GM12878 (cell line): ENCODE measurements around the gene ASAH2. TPM values are rescaled to one million over a fixed set of nuclear protein-coding genes. Genes with fewer than 3 reads are reported as not detected.
A peak's percentile ranks its signal among the peaks of the same experiment; 100 is the strongest.

Source experiments
- ATAC-seq: fragments of 200-7000 bp; cut with Tn5 transposase; 3 replicates; pipeline ENCODE4 v1.9.1; 2020; ENCODE audit warnings: mild to moderate bottlenecking, moderate library complexity
- BruUV-seq: library from RNA; stranded (reverse); fragments of 400-500 nt; replicated peaks from 2 replicates; lab custom pipeline; 2021; lab: Mats Ljungman, UMichigan
- CTCF ChIA-PET: fragments of 300-600 bp; sonication (Branson Sonifier 250); formaldehyde crosslinking; extraction: SDS; loops from one replicate; lab custom pipeline; 2021; ENCODE audit warnings: inconsistent platforms; lab: Yijun Ruan, JAX
- POLR2A ChIA-PET: fragments of 350-600 bp; formaldehyde crosslinking; extraction: SDS; loops from one replicate; lab custom pipeline; 2021; ENCODE audit warnings: inconsistent platforms; lab: Charles Lee
- RAD21 ChIA-PET: fragments of 300-600 bp; sonication (Branson Sonifier 250); formaldehyde crosslinking; loops from one replicate; lab custom pipeline; 2023; ENCODE audit warnings: antibody characterized with exemption; ENCODE audit not compliant: unreplicated experiment; lab: Charles Lee
- SMC1A ChIA-PET: fragments of 300-600 bp; sonication (Branson Sonifier 250); formaldehyde crosslinking; loops from one replicate; lab custom pipeline; 2023; ENCODE audit not compliant: unreplicated experiment, uncharacterized antibody; lab: Charles Lee
- DNase-seq: peaks from one replicate; pipeline ENCODE4 v3.0.0-alpha.2; 2011; ENCODE audit warnings: low read depth, low spot score
- FAIRE-seq: peaks from 3 replicates; lab custom pipeline; 2011; peaks lifted over from hg19 to GRCh38; lab: Jason Lieb, UNC
- H2AFZ ChIP-seq: 2 replicates; pipeline ENCODE4 v1.6.0; 2011; ENCODE audit warnings: low read depth, low read length, control low read depth; ENCODE audit not compliant: control insufficient read depth
- H3K27ac ChIP-seq: 2 replicates; pipeline ENCODE4 v1.5.1; 2011; ENCODE audit warnings: control low read depth; ENCODE audit not compliant: control insufficient read depth, insufficient read depth
- H3K27me3 ChIP-seq, 2 experiments: replicated peaks in 1 of 2; 2 replicates each; pipeline versions ENCODE4 v1.6.0 to v1.6.1; 2011; ENCODE audit warnings: low read length in 1 of 2; ENCODE audit not compliant: control insufficient read depth in 2 of 2, insufficient read depth in 2 of 2
- H3K36me3 ChIP-seq, 2 experiments: 2 replicates each; pipeline ENCODE4 v1.5.1; 2011; ENCODE audit warnings: low read length in 1 of 2; ENCODE audit not compliant: control insufficient read depth in 2 of 2, insufficient read depth in 2 of 2
- H3K4me1 ChIP-seq: 2 replicates; pipeline ENCODE4 v1.6.1; 2011; ENCODE audit warnings: mild to moderate bottlenecking, low read length, moderate library complexity, mixed read lengths; ENCODE audit not compliant: control insufficient read depth, insufficient read depth
- H3K4me2 ChIP-seq: 2 replicates; pipeline ENCODE4 v1.6.0; 2011; ENCODE audit warnings: control low read depth; ENCODE audit not compliant: control insufficient read depth, insufficient read depth
- H3K4me3 ChIP-seq: fragments of 200-600 bp; sonication (generic); 2 replicates; pipeline ENCODE4 v1.5.1; 2016
- H3K79me2 ChIP-seq: 2 replicates; pipeline ENCODE4 v1.6.0; 2011; ENCODE audit warnings: low read length; ENCODE audit not compliant: control insufficient read depth, insufficient read depth
- H3K9ac ChIP-seq: 2 replicates; pipeline ENCODE4 v1.8.0; 2011; ENCODE audit warnings: low read length, control low read depth, mixed read lengths; ENCODE audit not compliant: control insufficient read depth, insufficient read depth
- H3K9me3 ChIP-seq: replicated peaks from 3 replicates; pipeline ENCODE4 v1.5.1; 2011; ENCODE audit warnings: mild to moderate bottlenecking, low read length; ENCODE audit not compliant: control insufficient read depth, insufficient read depth
- H4K20me1 ChIP-seq: 2 replicates; pipeline ENCODE4 v1.6.0; 2011; ENCODE audit not compliant: control insufficient read depth, insufficient read depth
- ATF7 ChIP-seq: fragments of 450-650 bp; IDR thresholded peaks from 2 replicates; pipeline ENCODE4 v1.6.1; 2016; ENCODE audit warnings: low read depth, mild to moderate bottlenecking
- BHLHE40 ChIP-seq, 2 experiments: fragments of 450-650 bp in 1 of 2; IDR thresholded peaks; 2 replicates each; pipeline ENCODE4 v1.6.1; 2011 to 2017; ENCODE audit warnings: low read depth in 2 of 2, borderline replicate concordance in 1 of 2, improper control_type of control experiment in 1 of 2, low read length in 1 of 2, mild to moderate bottlenecking in 1 of 2
- EGR1 ChIP-seq, 2 experiments: IDR thresholded peaks; 1 replicate in 1 of 2; 2 replicates in 1 of 2; pipeline ENCODE4 v1.6.1; 2011 to 2012; ENCODE audit warnings: low read depth in 2 of 2, low read length in 2 of 2, borderline replicate concordance in 1 of 2, mild to moderate bottlenecking in 1 of 2, moderate library complexity in 1 of 2
- ETV6 ChIP-seq, 2 experiments: fragments of 450-650 bp in 1 of 2; IDR thresholded peaks in 1 of 2; conservative IDR thresholded peaks in 1 of 2; 2 replicates each; pipeline ENCODE4 v1.6.1; 2014; ENCODE audit warnings: antibody characterized with exemption in 1 of 2, borderline replicate concordance in 1 of 2, low read depth in 1 of 2, mild to moderate bottlenecking in 1 of 2, moderate library complexity in 1 of 2
- NFIC ChIP-seq: IDR thresholded peaks from 2 replicates; pipeline ENCODE4 v1.6.1; 2012; ENCODE audit warnings: low read depth, mild to moderate bottlenecking, inconsistent platforms, low read length, moderate library complexity
- ZNF217 ChIP-seq: fragments of 450-650 bp; IDR thresholded peaks from 2 replicates; pipeline ENCODE4 v1.6.1; 2017; ENCODE audit warnings: antibody characterized with exemption, mild to moderate bottlenecking
- ZNF384 ChIP-seq: IDR thresholded peaks from 2 replicates; pipeline ENCODE4 v1.6.1; 2012; ENCODE audit warnings: low read depth, mild to moderate bottlenecking, low read length, improper control_type of control experiment, borderline replicate concordance
- WGBS: methylation state at CpG from one replicate; pipeline ENCODE4 v1.1.6; 2016; ENCODE audit warnings: low lambda C conversion rate; ENCODE audit not compliant: insufficient replicate concordance, insufficient coverage; ENCODE audit errors: missing lambda C conversion rate; 5-methylcytosine and 5-hydroxymethylcytosine counted together
- in situ Hi-C: fragments of 300-500 bp; cut with MboI; formaldehyde crosslinking; loops from 9 replicates; pipeline ENCODE4 v1.14.3; 2018; ENCODE audit warnings: mixed read lengths
- intact Hi-C: fragments of 100-400 bp; cut with micrococcal nuclease; formaldehyde crosslinking; loops from one replicate; pipeline ENCODE4 v1.14.2; 2022; ENCODE audit not compliant: unreplicated experiment
- polyA plus RNA-seq, 11 experiments: library from polyadenylated mRNA; depleted of rRNA in 4 of 11; unstranded in 6 of 11; stranded (reverse) in 5 of 11; fragments of >200 nt; fragmentation: Nextera tagmentation in 4 of 11; fragmentation: Illumina TruSeq in 1 of 11; extraction: Ambion mirVana in 4 of 11; extraction: Trizol in 1 of 11; gene quantifications; 1 replicate in 1 of 11; 2 replicates in 10 of 11; pipeline versions ENCODE4 v1.2.1 to v1.2.3, GENCODE V29; 2011 to 2016; ENCODE audit warnings: inconsistent platforms in 2 of 11, missing spikeins in 2 of 11, low read depth in 1 of 11
- total RNA-seq, 4 experiments: library from RNA; depleted of rRNA in 3 of 4; stranded (reverse); fragments of >200 nt in 3 of 4; fragmentation: Illumina TruSeq in 1 of 4; extraction: Trizol in 1 of 4; gene quantifications; 2 replicates each; pipeline versions ENCODE4 v1.2.1 to v1.2.3, GENCODE V29; 2013 to 2021
- TF ChIP-seq, protein P1 (sequence below): IDR thresholded peaks from 2 replicates; pipeline ENCODE4 v1.6.1; 2011; ENCODE audit warnings: mild to moderate bottlenecking, low read depth, low read length, moderate library complexity; ENCODE audit not compliant: insufficient replicate concordance
- TF ChIP-seq, protein P2 (sequence below): fragments of 150-350 bp; IDR thresholded peaks from 2 replicates; pipeline ENCODE4 v1.6.1; 2016; ENCODE audit warnings: low read depth, low read length

ASAH2 gene
- total and polyA plus RNA-seq, 10 of the 15 experiments (the other 5 are each of a cell fraction or from before 2014, with no cell fraction given), result 0.23 to 2.3 (median 1.1) TPM

DNA sequence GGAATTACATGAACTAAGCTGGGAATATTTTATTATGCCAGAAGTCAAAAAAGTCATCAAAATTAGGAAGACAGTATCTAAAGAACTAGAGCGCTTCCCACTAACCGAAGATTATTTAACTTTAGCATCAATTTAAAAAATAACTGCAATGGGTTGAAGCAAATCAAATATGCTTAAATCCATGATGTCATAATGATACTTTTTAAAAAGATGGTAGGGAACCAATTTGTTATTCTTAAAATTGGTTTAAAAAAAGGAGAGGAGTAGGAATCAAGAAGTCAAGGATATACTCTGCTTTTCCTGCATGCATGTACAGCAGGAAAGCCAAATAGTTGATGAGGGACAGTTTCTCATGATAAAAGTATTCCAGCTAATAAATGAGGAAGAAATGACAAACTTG is 3.2 kb upstream of the ASAH2 start:
- ChIA-PET POLR2A (no interaction called here), SMC1A (no interaction called here), RAD21 (no interaction called here), CTCF (interaction anchor here (0.7 kb wide), 1 partner anchor 14 kb away, joined by 3 read pairs; no protein-coding TSS in a partner anchor)
- Histone ChIP-seq H3K4me2 (no peak overlapping the region), H3K9ac (no peak overlapping the region), H4K20me1 (no peaks in the 10 kb centered on the region), H2AFZ (no peak overlapping the region), H3K9me3 (no peaks in the 10 kb centered on the region), H3K36me3 (no peaks in the 10 kb centered on the region), H3K79me2 (no peaks in the 10 kb centered on the region), H3K4me1 (no peaks in the 10 kb centered on the region), H3K27ac (no peak overlapping the region), H3K4me3 (no peak overlapping the region), H3K27me3 (no peaks in the 10 kb centered on the region; a peak in 3 of 4 replicates)
- FAIRE-seq (no peak), DNase-seq (no peak), ATAC-seq (no peak)
- in situ Hi-C loops (no loop called here), intact Hi-C loops (no loop called here)
- TF ChIP-seq ETV6 (conservative IDR thresholded peaks at IDR 0.05 in 1 of 2, IDR thresholded peaks at IDR 0.05 in 1 of 2; ENCODE audit: borderline replicate concordance in 1 of 2, low read depth in 1 of 2), result no peak
- peak; percentile 38; the same call in 1 of the 2 replicates for TF ChIP-seq ATF7
- BruUV-seq, result no TSS peak
- WGBS, result 69% methylated on average over 2 of the region's 2 CpGs

DNA sequence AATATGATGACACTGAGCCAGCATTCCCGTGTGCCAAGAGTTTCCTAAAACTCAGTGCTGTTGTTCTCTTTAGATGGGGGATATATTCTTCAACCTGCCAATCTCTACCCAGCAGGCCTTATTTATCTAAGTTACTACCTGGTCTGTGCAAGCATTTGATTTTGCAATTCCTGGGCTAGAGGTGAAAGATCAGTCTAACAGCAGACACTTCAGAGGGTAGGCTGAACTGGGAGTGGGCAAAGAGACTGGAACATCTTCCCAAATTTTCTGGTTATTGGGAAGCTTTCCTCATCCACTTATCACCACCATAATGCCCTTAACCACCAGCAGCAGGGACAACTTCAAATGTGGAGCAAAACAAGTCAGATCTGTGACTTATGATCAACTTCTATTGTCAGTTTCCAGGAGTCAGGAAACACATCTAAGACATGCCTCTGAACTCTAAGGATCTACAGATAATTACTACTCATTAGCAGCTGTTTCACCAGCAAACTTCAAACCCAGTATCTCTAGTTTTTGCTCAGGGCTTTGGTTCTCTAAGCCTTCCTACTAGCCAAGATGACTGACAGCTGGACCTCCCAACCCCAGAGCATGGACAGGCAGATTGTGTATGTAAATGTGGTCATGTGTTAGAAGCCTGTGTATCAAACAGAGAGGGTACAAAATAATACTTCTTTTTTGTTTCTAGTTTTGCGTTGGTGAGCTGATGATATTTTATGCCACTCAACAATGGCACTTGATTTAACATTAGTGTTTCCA is 1.0 kb downstream of the ASAH2 start:
- SMC1A ChIA-PET, result interaction anchor here (1.0 to 2.6 kb wide), 5 partner anchors 10 to 176 kb away, joined by 3 to 12 read pairs (median 4); no protein-coding TSS in a partner anchor
- POLR2A ChIA-PET, result interaction anchor here (0.9 kb wide), 1 partner anchor 10 kb away, joined by 3 read pairs; no protein-coding TSS in a partner anchor
- TF ChIP-seq, protein P1, sequence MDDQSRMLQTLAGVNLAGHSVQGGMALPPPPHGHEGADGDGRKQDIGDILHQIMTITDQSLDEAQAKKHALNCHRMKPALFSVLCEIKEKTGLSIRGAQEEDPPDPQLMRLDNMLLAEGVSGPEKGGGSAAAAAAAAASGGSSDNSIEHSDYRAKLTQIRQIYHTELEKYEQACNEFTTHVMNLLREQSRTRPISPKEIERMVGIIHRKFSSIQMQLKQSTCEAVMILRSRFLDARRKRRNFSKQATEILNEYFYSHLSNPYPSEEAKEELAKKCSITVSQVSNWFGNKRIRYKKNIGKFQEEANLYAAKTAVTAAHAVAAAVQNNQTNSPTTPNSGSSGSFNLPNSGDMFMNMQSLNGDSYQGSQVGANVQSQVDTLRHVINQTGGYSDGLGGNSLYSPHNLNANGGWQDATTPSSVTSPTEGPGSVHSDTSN, result peak; percentile 39
- TF ChIP-seq BHLHE40 (IDR thresholded peaks at IDR 0.05; ENCODE audit: borderline replicate concordance in 1 of 2, low read depth in 2 of 2, low read length in 1 of 2) (no peak), ZNF217 (no peak), EGR1 (IDR thresholded peaks at IDR 0.05; ENCODE audit: borderline replicate concordance in 1 of 2, low read depth in 2 of 2, low read length in 2 of 2) (no peak), NFIC (no peak), ZNF384 (no peak)
- TF ChIP-seq, protein P2, sequence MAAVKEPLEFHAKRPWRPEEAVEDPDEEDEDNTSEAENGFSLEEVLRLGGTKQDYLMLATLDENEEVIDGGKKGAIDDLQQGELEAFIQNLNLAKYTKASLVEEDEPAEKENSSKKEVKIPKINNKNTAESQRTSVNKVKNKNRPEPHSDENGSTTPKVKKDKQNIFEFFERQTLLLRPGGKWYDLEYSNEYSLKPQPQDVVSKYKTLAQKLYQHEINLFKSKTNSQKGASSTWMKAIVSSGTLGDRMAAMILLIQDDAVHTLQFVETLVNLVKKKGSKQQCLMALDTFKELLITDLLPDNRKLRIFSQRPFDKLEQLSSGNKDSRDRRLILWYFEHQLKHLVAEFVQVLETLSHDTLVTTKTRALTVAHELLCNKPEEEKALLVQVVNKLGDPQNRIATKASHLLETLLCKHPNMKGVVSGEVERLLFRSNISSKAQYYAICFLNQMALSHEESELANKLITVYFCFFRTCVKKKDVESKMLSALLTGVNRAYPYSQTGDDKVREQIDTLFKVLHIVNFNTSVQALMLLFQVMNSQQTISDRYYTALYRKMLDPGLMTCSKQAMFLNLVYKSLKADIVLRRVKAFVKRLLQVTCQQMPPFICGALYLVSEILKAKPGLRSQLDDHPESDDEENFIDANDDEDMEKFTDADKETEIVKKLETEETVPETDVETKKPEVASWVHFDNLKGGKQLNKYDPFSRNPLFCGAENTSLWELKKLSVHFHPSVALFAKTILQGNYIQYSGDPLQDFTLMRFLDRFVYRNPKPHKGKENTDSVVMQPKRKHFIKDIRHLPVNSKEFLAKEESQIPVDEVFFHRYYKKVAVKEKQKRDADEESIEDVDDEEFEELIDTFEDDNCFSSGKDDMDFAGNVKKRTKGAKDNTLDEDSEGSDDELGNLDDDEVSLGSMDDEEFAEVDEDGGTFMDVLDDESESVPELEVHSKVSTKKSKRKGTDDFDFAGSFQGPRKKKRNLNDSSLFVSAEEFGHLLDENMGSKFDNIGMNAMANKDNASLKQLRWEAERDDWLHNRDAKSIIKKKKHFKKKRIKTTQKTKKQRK, result no peak

More for the DNA sequence above, 1.0 kb downstream of the ASAH2 start:
- Histone ChIP-seq H3K9ac (no peak overlapping the region), H2AFZ (no peak overlapping the region), H3K27ac (no peak overlapping the region), H3K36me3 (no peaks in the 10 kb centered on the region), H3K27me3 (peaks cover 0 to 6% of the 10 kb centered on the region in 2 experiments; a peak in 3 of 4 replicates), H3K9me3 (no peaks in the 10 kb centered on the region), H4K20me1 (no peaks in the 10 kb centered on the region), H3K4me1 (no peaks in the 10 kb centered on the region), H3K4me2 (no peak overlapping the region), H3K4me3 (no peak overlapping the region), H3K79me2 (no peaks in the 10 kb centered on the region)
- FAIRE-seq (no peak), ATAC-seq (no peak), DNase-seq (no peak)
- ChIA-PET CTCF (interaction anchor here (1.3 to 2.6 kb wide), 2 partner anchors 10 to 25 kb away, joined by 6 read pairs; no protein-coding TSS in a partner anchor), RAD21 (no interaction called here)
- BruUV-seq, result no TSS peak
- in situ Hi-C loops (no loop called here), intact Hi-C loops (no loop called here)
- 17% methylated on average over 2 of the region's 2 CpGs for WGBS
